Gastrocnemius medialis (tissue), 4 donors: Measurements from ENCODE around the gene KATNAL1. TPM values are rescaled to one million over a fixed set of nuclear protein-coding genes. Genes with fewer than 3 reads are reported as not detected.

ENCODE experiments used
- ATAC-seq, 2 donors: fragments of 150-250 bp; one replicate each; pipeline ENCODE4 v1.9.1; 2016
- DNase-seq, 2 donors: peaks; one replicate each; pipeline ENCODE4 v3.0.0-alpha.2; 2019
- H3K27ac ChIP-seq, 4 donors: fragments of 200-600 bp; sonication (generic); 1 replicate in 1 of 4; 2 replicates in 3 of 4; pipeline ENCODE4 v1.5.1; 2016 to 2018; ENCODE audit warnings: mild to moderate bottlenecking in 2 of 4, moderate library complexity in 1 of 4
- H3K27me3 ChIP-seq, 3 donors: fragments of 200-600 bp; sonication (generic) in 2 of 3; 1 replicate in 1 of 3; 2 replicates in 2 of 3; pipeline versions ENCODE4 v1.5.1 to v1.6.0; 2016 to 2019; ENCODE audit warnings: mild to moderate bottlenecking in 1 of 3, moderate library complexity in 1 of 3
- H3K36me3 ChIP-seq, 2 donors: fragments of 200-600 bp; sonication (generic) in 1 of 2; one replicate each; pipeline ENCODE4 v1.5.1; 2017 to 2018
- H3K4me1 ChIP-seq, 2 donors: fragments of 200-600 bp; sonication (generic) in 1 of 2; one replicate each; pipeline ENCODE4 v1.5.1; 2016 to 2017; ENCODE audit warnings: mild to moderate bottlenecking in 2 of 2
- H3K4me3 ChIP-seq, 4 donors: fragments of 200-600 bp; sonication (generic) in 3 of 4; 1 replicate in 1 of 4; 2 replicates in 3 of 4; pipeline ENCODE4 v1.5.1; 2016 to 2019; ENCODE audit warnings: mild to moderate bottlenecking in 2 of 4
- H3K9me3 ChIP-seq, 3 donors: fragments of 200-600 bp; sonication (generic) in 2 of 3; 1 replicate in 1 of 3; 2 replicates in 2 of 3; pipeline ENCODE4 v1.5.1; 2016 to 2019
- POLR2A ChIP-seq, 2 donors: fragments of 450-650 bp; IDR thresholded peaks; one replicate each; pipeline ENCODE4 v1.6.1; 2017; ENCODE audit warnings: antibody characterized with exemption in 2 of 2, mild to moderate bottlenecking in 2 of 2, moderate library complexity in 2 of 2
- in situ Hi-C, 4 donors: fragments of 200-750 bp; cut with MboI; loops; one replicate each; pipeline versions ENCODE4 v1.15.0 to v1.8.0; 2017; ENCODE audit warnings: low sequenced_read_pairs in 4 of 4
- intact Hi-C: fragments of 100-400 bp; cut with DNase I; formaldehyde crosslinking; loops from one replicate; pipeline ENCODE4 v1.15.1; 2023; ENCODE audit warnings: low total_unique reads
- total RNA-seq, 4 donors: library from RNA; depleted of rRNA; stranded (reverse); fragments of >200 nt; gene quantifications; one replicate each; pipeline versions ENCODE4 v1.1.0 to v1.2.3, GENCODE V29; 2016
- TF ChIP-seq, protein P1 (sequence below), 5 experiments: fragments of 450-650 bp in 3 of 5; fragments of 200-600 bp in 2 of 5; sonication (generic) in 2 of 5; IDR thresholded peaks in 4 of 5; conservative IDR thresholded peaks in 1 of 5; 1 replicate in 4 of 5; 2 replicates in 1 of 5; pipeline ENCODE4 v1.5.1; 2016 to 2019; ENCODE audit warnings: antibody characterized with exemption in 5 of 5, mild to moderate bottlenecking in 3 of 5, moderate library complexity in 3 of 5

KATNAL1 gene
- total RNA-seq, 4 donors from 2014 or later: 10.2 to 18.9 (median 12.1) TPM

DNA sequence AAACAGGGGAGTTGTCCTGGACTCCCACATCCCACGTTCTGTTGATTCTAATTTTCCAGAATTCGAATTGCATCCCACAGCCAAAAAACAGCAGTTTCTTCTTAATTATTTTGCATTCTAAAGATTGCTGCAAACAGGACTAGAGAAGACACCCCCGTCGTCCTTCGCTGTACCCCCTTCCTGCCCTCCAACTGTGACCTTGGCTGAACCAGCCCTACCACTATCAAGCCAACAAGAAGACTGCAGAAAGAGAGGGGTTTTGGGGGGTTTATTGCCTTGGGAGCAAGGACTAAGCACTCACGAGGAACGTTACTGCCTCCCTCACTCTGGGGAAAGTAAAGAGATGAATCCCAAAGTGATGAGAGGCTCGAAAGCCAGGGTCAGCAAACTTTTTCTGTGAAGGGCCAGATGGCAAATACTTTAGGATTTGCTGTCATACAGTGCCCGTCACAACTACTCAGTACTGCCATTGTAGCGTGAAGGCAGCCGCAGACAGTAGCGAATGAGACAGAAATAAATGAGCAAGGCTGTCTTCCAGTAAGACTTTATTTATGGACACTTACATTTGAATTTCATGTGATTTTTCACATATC, 32.5 kb upstream of the KATNAL1 start:
- intact Hi-C loops (loop anchor here (1.0 to 2.0 kb wide), 2 partner anchors 33 to 55 kb away; partner anchors contain the start of gene KATNAL1), in situ Hi-C loops (loop anchor here in 1 of 4 donors (25.0 kb wide), 1 partner anchor 203 kb away; no protein-coding TSS in a partner anchor)
- TF ChIP-seq POLR2A (IDR thresholded peaks at IDR 0.05): no peak
- TF ChIP-seq, protein P1, sequence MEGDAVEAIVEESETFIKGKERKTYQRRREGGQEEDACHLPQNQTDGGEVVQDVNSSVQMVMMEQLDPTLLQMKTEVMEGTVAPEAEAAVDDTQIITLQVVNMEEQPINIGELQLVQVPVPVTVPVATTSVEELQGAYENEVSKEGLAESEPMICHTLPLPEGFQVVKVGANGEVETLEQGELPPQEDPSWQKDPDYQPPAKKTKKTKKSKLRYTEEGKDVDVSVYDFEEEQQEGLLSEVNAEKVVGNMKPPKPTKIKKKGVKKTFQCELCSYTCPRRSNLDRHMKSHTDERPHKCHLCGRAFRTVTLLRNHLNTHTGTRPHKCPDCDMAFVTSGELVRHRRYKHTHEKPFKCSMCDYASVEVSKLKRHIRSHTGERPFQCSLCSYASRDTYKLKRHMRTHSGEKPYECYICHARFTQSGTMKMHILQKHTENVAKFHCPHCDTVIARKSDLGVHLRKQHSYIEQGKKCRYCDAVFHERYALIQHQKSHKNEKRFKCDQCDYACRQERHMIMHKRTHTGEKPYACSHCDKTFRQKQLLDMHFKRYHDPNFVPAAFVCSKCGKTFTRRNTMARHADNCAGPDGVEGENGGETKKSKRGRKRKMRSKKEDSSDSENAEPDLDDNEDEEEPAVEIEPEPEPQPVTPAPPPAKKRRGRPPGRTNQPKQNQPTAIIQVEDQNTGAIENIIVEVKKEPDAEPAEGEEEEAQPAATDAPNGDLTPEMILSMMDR (IDR thresholded peaks at IDR 0.05 in 4 of 5, conservative IDR thresholded peaks at IDR 0.05 in 1 of 5): no peak
- H3K9me3 ChIP-seq: no peaks in the 10 kb centered on the region
- H3K36me3 ChIP-seq: no peaks in the 10 kb centered on the region
- DNase-seq: no peak
- peak; percentile 37 to 38 for ATAC-seq
- peak overlapping the region; percentile 58 to 81 (median 68) for H3K27ac ChIP-seq
- no peaks in the 10 kb centered on the region for H3K27me3 ChIP-seq
- H3K4me3 ChIP-seq: no peak overlapping the region
- H3K4me1 ChIP-seq: peaks cover 31 to 32% of the 10 kb centered on the region in 2 donors

DNA sequence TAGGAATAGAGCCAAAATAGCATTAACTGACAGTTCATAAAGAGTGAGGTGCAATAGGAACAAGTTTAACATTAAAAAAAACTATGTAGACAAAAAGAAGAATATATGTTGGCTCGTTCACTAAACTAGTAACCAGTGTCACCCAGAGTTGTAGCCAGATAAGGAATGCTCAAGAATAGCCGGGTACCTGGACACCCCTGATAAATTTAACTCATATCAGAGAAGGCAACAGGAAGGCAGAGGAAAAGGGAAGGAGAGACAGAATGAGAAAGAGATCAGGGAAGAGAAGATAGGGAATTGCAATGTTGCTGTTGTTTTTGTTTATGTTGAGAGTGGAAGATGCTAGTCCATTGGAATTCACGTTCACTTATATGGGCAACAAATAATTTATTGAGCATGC, 31.6 kb upstream of the KATNAL1 start:
- H3K36me3 ChIP-seq: no peaks in the 10 kb centered on the region
- no peaks in the 10 kb centered on the region for H3K9me3 ChIP-seq
- ATAC-seq: no peak
- intact Hi-C loops (no loop called here), in situ Hi-C loops (loop anchor here in 1 of 4 donors (25.0 kb wide), 1 partner anchor 202 kb away; no protein-coding TSS in a partner anchor)
- no peaks in the 10 kb centered on the region for H3K27me3 ChIP-seq
- H3K4me3 ChIP-seq: no peak overlapping the region
- no peak for DNase-seq
- peaks cover 31 to 32% of the 10 kb centered on the region in 2 donors for H3K4me1 ChIP-seq
- TF ChIP-seq, protein P1 (IDR thresholded peaks at IDR 0.05 in 4 of 5, conservative IDR thresholded peaks at IDR 0.05 in 1 of 5): no peak
- no peak for TF ChIP-seq POLR2A (IDR thresholded peaks at IDR 0.05)
- H3K27ac ChIP-seq: no peak overlapping the region

DNA sequence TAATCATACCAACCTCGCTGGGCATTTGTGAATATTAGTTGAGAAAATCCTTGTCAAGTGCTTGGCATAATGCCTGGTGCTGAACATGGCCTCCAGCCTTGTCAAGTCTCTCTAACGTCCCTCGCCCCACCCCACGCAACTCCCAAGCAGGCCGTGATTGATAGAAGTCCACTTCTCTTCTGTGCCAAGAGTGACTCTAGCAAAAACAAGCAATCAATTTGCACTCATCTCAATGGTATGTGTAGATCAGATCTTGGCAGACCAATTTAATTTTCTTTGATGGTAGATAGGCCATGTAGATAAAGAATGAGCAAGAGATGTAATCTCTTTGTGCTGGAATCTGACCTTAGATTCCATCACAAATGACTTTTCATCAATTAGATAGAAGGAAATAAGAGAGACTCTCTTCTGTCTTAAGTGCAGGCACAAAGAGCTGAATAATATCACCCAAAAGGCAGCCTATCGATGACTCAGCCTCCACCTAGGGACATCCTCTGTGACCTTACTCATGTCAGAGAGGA, 31.0 kb upstream of the KATNAL1 start:
- Histone ChIP-seq H3K36me3 (no peaks in the 10 kb centered on the region), H3K27ac (no peak overlapping the region), H3K9me3 (no peaks in the 10 kb centered on the region), H3K4me1 (peaks cover 31 to 32% of the 10 kb centered on the region in 2 donors), H3K4me3 (no peak overlapping the region), H3K27me3 (no peaks in the 10 kb centered on the region)
- in situ Hi-C loops (loop anchor here in 1 of 4 donors (25.0 kb wide), 1 partner anchor 201 kb away; no protein-coding TSS in a partner anchor), intact Hi-C loops (no loop called here)
- ATAC-seq (no peak), DNase-seq (no peak)
- TF ChIP-seq, protein P1 (IDR thresholded peaks at IDR 0.05 in 4 of 5, conservative IDR thresholded peaks at IDR 0.05 in 1 of 5): no peak
- no peak for TF ChIP-seq POLR2A (IDR thresholded peaks at IDR 0.05)

DNA sequence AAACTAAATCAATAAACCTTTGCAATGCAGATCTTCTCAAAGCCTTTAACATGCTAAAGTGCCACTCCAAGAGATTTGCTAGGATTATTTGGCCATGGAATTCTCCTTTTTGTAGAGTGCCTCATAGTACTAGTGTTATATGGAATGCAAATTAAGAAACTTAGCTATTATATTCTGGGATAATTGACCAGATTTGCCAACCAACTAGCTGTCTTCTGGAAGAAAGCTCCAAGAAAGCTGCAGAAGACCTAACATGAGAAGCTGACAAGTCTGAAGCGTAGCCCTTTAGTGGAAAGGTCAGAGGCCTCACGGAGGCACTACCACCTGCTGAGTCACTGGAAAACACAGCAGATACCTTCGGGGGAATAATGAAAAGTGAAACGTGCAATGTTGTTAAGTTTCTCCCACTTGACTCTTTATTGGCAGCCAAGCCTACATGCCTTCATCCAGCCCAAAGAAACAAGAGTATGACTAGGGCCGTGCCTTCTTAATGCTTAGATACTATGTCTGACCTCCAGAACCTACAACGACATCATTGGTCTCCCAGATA, 29.8 kb upstream of the KATNAL1 start:
- Histone ChIP-seq H3K27me3 (no peaks in the 10 kb centered on the region), H3K9me3 (no peaks in the 10 kb centered on the region), H3K4me1 (peaks cover 25 to 26% of the 10 kb centered on the region in 2 donors), H3K4me3 (no peak overlapping the region), H3K27ac (no peak overlapping the region), H3K36me3 (no peaks in the 10 kb centered on the region)
- DNase-seq (no peak), ATAC-seq (no peak)
- intact Hi-C loops: no loop called here
- in situ Hi-C loops: loop anchor here in 1 of 4 donors (25.0 kb wide), 1 partner anchor 200 kb away; no protein-coding TSS in a partner anchor
- TF ChIP-seq, protein P1 (IDR thresholded peaks at IDR 0.05 in 4 of 5, conservative IDR thresholded peaks at IDR 0.05 in 1 of 5): no peak
- TF ChIP-seq POLR2A (IDR thresholded peaks at IDR 0.05): no peak
